Measurements from ENCODE around the gene GPS2.
"Not testable (repeated sequence)": the region's sequence is repeated elsewhere in the genome, so short reads cannot be mapped to it uniquely, and the experiment has no call there.

DNA sequence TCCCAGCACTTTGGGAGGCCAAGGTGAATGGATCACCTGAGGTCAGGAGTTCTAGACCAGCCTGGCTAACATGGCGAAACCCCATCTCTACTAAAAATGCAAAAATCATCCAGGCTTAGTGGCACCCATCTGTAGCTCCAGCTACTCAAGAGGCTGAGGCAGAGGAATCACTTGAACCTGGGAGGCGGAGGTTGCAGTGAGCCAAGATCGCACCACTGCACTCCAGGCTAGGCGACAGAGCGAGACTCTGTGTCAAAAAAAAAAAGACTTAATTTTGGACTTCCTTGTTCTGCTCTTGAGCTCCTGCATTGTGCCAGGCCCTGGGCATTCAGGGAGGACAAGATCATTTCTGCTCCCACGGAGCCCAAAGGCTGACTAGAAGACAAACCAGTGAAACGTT lies 22.4 kb upstream of the GPS2 start:
- not testable (repeated sequence) for TF ChIP-seq NFRKB (IDR thresholded peaks at IDR 0.05); TARDBP (IDR thresholded peaks at IDR 0.05); SUZ12 (IDR thresholded peaks at IDR 0.05); L3MBTL2 (conservative IDR thresholded peaks at IDR 0.05); SP1 (IDR thresholded peaks at IDR 0.05); ELF4 (IDR thresholded peaks at IDR 0.05); CTBP1 (IDR thresholded peaks at IDR 0.05; ENCODE audit: borderline replicate concordance); ZNF384 (IDR thresholded peaks at IDR 0.05); FOXM1 (IDR thresholded peaks at IDR 0.05; ENCODE audit: borderline replicate concordance)
